T-helper 2 cell (primary cell): ENCODE results near the gene CD247.
"Not testable (repeated sequence)": the region's sequence is repeated elsewhere in the genome, so short reads cannot be mapped to it uniquely, and the experiment has no call there.

Experiments used
- DNase-seq, 5 experiments: peaks; one replicate each; pipeline versions ENCODE4 v3.0.0 to v3.0.0-alpha.2; 2012 to 2022
- total RNA-seq, 2 donors: gene quantifications; one replicate each; lab custom pipeline; 2026; lab: John Stamatoyannopoulos, UW

The CD247 gene
- total RNA-seq = 305 to 332 reads per million in 2 donors

DNA sequence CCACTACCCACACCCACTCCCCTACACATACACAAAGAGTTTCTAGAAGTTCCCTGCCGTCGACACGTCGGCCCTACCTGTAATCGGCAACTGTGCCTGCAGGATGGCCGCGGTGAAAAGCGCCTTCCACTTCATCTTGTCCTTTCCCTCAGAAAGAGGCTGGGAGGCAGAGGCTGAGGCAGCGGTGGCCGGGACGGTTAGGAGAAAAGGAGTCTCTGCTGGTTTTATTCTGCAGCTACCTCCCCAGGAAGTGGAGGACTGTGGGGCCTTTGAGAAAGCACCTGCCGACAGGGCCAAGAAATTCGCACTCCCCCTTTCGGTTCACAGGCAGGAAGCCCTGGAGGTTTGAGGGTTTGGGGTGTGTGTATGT, at the start of gene CD247:
TSS of gene CD247 (minus strand) at position 199 of the 370 bp plus-strand sequence. CDS start at position 135, 64 bp downstream.
- DNase-seq = peak; percentile 40 to 91 (median 69)

DNA sequence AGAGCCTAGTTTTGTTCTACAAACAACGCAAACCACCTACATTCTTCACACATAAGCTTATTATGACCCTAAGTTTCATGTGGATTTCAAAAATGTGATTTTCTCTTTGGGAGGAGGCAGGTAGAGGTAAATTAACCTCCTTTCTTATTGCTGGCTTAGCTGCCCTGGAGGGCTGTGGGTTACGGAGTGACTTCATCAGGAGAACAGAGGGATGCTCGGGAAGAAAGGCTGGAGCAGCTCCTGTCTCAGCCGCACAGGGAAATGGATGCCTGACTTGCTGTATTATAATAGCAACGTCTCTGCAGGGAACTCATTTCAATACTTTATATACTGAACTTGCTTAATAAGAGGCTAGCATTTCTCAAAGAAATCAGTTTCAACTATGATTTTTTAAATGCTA, 49.3 kb upstream of the CD247 start:
- no peak for DNase-seq

DNA sequence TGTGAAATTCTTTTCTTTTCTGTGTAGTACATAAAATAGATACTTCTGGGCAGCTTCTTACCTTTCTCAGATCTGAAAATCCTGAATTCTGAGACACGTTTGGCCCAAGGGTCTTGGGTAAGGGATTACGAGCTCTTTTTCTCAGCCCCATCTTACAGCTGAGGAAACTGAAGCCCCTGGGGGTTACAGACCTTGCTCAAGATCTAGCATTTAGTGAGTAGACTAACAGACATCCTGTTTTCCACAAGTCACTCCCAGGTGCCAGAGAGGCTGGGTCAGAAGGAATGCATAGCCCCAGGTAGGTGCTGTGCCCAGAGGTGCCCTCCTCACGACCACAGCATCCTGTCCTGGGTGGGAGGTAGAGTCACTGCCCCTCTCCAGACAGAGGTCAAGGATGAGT, 48.4 kb upstream of the CD247 start:
- no peak for DNase-seq

DNA sequence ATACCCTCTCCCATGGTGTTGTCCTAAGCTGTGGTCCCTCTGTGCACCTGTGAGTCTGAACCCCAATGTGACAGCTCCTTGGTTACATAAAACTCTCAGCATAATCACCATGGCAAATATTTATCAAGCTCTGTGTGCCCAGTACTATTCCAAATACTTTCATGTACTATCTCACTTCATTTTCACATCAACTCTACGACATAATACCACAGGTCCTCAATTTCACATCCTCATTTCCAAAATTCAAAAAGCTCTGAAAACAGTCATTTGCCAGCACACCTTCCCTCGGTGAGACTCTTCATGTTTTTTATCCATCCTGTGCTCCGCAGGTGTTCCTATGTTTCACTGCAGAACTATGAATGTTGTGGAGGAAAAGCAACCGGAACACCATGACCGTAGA, 47.6 kb upstream of the CD247 start:
- DNase-seq = no peak

DNA sequence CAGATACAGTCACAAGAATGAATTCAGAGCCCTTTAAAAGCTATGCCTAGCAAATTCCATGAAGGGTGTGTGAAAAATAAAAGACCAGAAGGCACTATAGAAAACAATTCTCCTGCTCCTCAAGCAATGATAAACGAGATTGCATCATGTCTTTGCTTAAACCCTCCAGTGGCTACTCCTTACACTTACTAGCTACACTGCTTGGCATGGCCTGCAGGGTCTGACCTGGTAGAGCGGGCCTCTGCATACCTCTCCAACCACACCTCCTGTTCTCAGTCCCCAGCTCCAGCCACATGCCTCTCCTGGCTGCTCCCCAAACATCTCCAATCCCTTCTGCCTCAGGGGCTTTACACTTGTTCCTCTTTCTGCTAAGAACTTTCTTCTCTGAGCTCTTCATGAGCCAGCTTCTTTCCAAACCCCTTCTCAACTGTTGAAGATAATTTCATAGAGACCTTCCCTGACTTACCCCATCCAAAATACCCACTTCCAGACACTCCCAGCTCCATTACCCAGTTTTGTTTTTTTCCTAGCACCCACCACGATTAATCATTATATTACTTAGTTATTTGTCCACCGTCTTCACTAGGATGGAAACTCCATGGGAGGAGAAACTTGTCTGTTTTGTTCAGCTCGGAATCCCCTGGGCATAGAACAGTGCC, 46.4 kb upstream of the CD247 start:
- no peak for DNase-seq

- DNase-seq = no peak
These were observed 45.4 kb upstream of the CD247 start for GRCh38 chr1:167563579-167564246.

GRCh38 chr1:167562702-167563101, 44.4 kb upstream of the CD247 start:
- no peak for DNase-seq

DNA sequence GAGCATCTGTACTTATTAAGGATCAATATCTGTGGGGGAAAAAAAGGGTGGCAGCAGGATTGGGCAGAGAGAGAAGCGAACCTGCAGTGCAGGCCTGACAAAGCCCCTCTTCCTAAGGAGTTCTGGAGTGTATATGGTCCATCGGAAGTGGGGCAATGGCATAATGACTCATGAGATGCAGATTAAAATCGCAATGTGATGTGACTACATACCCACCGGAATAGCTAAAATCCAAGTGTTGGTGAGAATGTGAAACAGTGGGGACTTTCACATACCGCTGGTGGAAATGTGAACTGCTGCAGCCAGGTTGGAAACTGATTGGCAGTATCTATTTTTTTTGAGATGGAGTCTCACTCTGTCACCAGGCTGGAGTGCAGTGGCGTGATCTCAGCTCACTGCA, 43.4 kb upstream of the CD247 start:
- DNase-seq = no peak

DNA sequence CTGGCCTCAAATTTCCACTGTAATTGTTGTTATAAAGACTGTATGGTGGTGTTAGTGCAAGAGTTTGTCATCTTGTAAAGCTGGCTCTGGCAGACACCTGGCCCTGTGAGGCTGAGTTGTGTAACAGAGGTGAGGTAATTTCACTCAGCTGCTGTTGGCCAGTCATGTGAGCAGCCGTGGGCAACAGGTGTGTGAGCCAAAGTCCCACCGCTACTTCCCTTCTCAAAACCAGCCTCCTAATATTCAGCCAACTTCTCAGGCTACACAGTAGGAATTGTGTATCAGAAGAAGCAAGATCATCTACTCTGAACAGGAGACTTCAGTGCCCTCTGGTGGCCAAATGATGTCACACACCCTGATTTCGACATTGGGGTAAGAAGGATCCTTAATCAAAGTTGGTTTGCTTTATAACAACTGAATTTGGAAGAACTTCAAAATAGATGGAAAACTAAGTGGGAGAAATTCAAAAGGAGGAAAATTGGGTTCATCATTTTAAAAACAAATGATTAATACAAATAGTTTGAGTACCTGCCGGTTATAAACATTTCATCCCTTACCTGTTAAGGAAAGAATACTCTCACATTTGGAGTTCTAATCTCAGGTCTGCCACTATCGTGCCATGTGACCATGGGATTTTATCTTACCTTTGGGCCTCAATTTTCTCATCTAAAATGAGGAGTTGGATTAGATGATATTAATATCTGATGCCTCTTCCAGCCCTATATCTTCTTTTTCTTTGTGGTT, 37.8 kb upstream of the CD247 start:
- peak; percentile 34 to 67 (median 60) for DNase-seq

- not testable (repeated sequence) for DNase-seq
These were observed 36.7 kb upstream of the CD247 start for GRCh38 chr1:167555072-167555471.

GRCh38 chr1:167554028-167554779, 35.9 kb upstream of the CD247 start:
- DNase-seq = no peak

DNA sequence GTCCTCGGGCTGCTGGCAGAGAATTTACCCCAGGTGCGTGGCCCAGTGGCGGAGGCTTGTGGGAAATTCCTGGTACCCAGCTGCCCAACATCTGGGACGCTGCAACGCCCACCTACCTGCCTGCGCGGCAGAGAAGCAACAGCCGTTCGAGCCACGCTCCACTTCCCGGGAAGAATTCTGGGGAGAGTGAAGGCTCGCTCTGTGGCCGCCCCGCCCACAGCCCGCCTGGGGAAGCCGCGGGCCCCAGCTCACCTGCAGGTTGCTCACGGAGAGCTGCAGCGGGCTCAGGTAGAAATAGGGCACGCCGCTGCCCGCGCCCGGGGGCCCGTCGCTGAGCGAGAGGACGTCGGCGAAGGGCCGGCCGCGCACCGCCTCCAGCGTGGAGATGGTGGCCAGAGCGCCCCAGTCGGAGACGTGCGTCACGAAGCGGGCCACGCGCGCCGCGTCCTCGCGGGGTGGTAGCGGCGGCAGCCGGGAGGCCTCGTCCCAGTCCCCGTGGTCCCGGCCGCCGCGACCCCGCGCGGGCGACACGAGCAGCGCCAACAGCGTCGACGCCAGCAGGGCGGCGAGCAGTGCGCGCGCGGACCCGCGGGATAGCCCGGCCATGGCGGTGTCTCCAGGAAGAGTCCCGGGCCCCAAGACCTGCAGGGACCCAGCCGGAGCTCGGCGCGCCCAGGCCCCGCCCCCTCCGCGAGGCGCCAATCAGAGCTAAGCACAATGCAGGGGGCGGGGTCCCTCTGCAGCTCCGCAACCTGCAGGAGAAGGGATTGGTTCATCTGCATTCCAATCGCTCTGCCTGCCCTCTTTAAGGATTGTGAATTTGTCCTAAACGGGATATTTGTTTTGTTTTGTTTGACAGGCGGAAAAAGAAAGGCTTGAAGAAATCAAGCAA, 35.1 kb upstream of the CD247 start, which contains the start of gene CREG1:
TSS of gene CREG1 (minus strand) at position 627 of the 892 bp plus-strand sequence.
- peak; percentile 80 to 90 (median 85) for DNase-seq

DNA sequence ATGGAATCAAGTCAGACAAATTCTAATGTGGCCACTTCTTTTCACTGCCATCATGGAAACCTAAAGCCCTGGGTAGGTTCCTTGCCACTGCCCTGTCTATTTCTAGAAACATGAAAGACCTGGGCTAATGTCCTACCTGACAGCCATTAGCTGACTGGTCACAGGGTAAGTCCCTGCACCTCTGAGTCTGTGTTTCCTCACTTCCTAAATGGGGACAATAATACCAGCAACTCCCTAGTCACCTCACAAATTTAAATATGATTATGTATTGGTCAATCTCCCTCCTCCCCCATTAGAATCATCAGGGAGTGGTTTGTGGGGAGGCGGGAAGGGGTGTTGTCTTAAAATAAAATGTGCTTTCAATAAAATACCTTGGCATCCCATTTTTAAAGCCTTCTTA, 33.0 kb upstream of the CD247 start:
- no peak for DNase-seq

GRCh38 chr1:167548059-167548932, 30.0 kb upstream of the CD247 start:
- DNase-seq = no peak

DNA sequence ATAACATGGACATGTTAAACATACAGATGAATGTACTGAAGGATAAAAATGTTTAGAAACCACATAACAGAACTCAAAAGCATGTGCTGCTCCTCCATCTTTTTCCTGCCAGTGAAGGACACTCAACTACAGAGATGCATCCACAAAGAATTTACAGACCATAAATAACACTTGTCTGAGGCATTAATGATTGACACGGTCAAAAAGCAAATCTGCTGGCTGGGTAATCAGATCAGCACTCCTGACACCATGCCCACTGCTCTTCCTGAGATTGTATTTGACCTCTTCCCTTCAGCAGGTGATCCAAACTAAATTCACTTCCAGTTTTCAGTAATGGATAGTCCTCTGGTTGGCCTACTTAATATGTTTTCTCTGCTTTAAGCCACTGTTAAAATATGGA, 28.6 kb upstream of the CD247 start:
- DNase-seq = no peak

GRCh38 chr1:167545349-167545748, 27.0 kb upstream of the CD247 start:
- DNase-seq = no peak

DNA sequence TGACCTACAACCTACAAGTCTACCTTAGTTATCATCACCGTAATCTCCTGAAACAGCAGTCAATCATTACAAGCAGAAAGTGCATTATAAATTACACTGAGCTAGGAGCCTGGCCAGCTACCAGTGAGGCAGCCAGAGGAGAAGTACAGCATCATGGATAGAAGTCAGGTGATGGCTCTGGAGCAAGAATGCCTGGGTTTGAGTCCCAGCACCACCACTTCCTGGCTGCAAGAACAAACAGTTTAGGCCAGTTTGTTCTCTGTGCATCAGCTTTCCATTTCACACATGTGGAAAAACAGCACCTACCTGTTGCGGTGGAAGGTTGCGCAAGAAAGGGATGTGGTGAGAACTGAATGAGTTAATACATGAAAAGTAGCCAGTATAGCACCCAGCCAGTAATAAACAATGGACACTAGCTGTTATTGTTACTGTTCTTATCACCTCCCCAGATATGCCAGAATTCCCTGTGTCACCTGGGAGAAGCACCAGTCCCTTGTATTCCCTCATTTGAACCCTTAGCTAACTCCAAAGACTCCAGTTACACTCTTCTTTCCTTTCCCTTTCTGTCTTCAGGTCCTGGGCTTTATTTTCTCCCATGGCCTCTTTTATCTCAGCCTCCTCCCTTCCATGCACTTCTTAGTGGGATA, 26.2 kb upstream of the CD247 start:
- DNase-seq = peak in 1 of 5 experiments; percentile 63

- DNase-seq = no peak
These were observed 25.1 kb upstream of the CD247 start for GRCh38 chr1:167543199-167543990.
